Stimulated activated CD8-positive, alpha-beta memory T cell treated with anti-CD3 and anti-CD28 coated beads, Interleukin-7, amount 100 ng/mL, for 24 hours (primary cell): ENCODE data around the gene GRHPR.
"Not testable (repeated sequence)": the region's sequence is repeated elsewhere in the genome, so short reads cannot be mapped to it uniquely, and the experiment has no call there.

ENCODE experiments used
- DNase-seq: peaks from one replicate; pipeline ENCODE4 v3.0.0-alpha.2; 2020; ENCODE audit warnings: low read depth

Gene GRHPR

GRCh38 chr9:37447111-37447510 is 24.6 kb downstream of the GRHPR start:
- DNase-seq: no peak

DNA sequence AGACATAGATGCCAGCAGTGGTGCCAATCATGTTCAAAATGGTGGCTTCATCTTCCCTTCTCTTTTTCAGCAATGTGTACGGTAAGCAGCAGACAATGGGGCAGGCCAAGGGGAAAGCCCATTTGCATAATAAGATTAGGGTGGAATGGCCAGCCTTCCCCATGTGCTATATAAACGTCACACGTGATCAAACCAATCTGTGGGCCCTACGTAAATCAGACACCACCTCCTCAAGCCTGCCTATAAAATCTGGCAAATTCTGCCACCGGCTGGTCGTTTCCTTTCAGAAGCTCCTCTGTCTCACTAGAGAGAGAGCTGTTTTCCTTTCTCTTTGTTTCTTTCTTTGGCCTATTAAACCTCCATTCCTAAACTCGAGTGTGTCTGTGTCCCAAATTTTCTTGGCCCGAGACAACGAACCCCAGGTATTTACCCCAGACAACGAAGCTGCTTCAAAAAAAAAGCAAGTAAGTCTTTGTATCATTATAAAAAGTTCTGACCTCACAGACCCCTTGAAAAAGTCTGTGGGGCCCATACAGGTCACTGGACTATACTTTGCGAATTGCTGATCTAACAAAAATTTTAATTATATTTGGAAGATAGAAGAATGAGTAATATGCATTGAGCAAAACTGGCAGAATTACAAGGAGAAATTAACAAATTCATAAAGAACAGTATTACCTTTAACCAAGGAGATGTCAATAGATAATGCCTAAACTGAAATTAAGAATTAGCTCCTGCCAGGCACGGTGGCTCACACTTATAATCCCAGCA is 27.6 kb downstream of the GRHPR start:
- DNase-seq: no peak

DNA sequence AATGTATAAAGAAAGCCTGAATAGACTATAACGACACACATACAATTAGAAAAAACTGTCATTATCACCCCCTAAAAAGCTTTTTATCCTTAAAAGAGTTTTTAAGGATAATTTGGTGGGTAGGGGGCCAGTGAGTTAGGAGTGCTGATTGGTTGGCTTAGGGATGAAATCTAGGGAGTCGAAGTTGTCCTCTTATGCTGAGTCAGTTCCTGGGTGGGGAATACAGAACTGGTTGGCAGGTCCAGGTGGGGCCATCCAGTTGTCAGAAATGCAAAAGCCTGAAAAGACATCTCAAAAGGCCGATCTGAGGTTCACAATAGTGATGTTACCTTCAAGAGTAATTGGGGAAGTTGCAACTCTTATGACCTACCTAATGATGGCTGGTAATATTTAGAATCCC is 29.1 kb downstream of the GRHPR start:
- no peak for DNase-seq

DNA sequence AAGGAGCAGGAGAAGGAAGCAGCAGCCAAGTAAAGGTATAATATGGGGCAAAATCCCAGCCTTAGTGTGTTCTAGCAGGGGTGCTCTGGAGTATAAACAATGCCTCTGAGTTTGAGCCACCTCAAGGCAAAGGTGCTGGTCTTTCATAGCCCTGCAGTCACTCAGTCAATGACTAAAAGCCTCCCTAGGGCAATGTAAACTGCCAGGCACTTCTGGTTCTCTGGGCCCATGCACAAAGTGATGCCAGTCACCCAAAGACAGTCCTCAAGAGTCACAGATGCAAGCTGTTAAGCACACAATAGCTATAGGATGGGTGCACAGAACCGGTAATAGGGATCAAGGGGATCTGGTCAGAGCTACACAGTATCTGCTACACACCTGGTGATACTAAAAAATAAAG is 30.1 kb downstream of the GRHPR start:
- no peak for DNase-seq

GRCh38 chr9:37453827-37454226 is 31.3 kb downstream of the GRHPR start:
- no peak for DNase-seq

DNA sequence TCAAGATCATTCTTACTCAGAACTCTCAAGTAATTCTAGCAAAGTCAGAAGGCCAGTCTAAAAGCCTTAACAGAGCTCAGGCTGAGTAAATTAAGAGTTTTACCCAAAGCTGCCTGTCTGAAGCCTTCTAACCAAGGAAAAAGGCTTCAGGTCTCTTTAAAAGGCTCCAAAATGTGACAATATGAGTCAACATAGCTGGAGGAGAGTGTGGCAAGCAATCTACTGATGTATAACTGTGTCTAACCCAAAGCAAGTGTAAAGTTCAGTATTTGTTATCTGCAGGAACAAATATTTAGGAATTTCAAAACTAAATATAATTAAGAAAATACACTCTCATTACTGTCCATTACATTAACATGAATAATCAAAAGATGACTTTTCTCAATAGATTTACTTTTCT is 31.7 kb downstream of the GRHPR start:
- DNase-seq: no peak

- DNase-seq: no peak
Measured at GRCh38 chr9:37455884-37456647, 33.6 kb downstream of the GRHPR start.

GRCh38 chr9:37456817-37457216 is 34.3 kb downstream of the GRHPR start:
- no peak for DNase-seq

DNA sequence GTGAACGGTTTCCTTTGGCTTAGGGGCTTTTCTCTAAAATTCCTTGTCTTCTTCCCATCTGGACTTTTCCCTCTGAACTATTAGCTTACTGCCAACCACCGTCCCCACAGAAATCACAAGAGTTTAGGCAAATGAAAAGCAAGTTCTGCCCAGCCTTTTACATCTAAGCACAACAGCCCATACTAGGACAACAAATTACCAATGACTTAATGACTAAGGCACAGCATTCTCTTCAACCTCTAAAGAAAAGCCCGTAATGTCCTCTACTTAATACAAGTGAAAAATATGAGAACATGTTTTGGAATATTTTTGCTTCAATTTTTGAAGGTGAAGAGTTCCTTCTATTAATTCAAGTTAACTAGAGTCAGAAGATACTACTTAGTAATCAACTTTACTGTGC is 41.5 kb downstream of the GRHPR start:
- DNase-seq: no peak

- no peak for DNase-seq
Measured at GRCh38 chr9:37464426-37465248, 42.1 kb downstream of the GRHPR start.

- DNase-seq: peak; percentile 97
Measured at GRCh38 chr9:37465249-37466036, 42.9 kb downstream of the GRHPR start, which contains the start of gene ZBTB5. Gene ZBTB5, minus strand, starts transcription at chr9:37465450. Its CDS starts 22,899 bp downstream, at chr9:37442551.

GRCh38 chr9:37466037-37466709 is 43.7 kb downstream of the GRHPR start:
- DNase-seq: no peak

- not testable (repeated sequence) for DNase-seq
Measured at GRCh38 chr9:37467530-37467929, 45.0 kb downstream of the GRHPR start.

DNA sequence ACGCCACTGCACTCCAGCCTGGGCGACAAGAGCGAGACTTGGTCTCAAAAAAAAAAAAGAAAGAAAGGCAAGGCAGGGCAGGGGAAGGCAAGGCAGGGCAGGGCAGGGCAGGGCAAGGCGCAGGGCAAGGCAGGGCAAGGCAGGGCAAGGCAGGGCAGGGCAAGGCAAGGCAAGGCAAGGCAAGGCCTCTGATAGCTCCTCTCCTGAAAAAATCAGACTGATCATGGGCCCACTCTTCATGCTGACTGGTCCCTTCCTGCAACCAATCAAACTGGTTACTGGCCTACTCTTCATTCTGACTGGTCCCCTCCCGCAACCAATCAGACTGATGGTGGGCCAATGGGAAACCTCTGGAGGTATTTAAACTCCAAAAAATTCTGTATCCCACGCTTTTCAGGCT is 46.1 kb downstream of the GRHPR start:
- no peak for DNase-seq

- no peak for DNase-seq
Measured at GRCh38 chr9:37471942-37472684, 49.6 kb downstream of the GRHPR start.

DNA sequence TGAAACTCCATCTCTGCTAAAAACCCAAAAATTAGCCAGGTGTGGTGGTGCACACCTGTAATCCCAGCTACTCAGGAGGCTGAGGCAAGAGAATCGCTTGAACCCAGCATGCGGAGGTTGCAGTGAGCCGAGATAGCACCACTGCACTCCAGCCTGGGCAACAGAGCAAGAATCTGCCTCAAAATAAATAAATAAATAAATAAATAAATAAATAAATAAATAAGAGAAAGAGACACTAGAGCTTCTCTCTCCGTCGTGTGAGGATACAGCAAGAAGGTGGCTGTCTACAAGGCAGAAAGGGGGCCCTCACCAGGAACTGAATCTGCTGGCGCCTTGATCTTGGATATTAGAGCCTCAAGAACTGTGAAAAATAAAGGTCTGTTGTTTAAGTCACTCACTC is 51.5 kb downstream of the GRHPR start:
- not testable (repeated sequence) for DNase-seq

GRCh38 chr9:37474438-37474837 is 51.9 kb downstream of the GRHPR start:
- no peak for DNase-seq

DNA sequence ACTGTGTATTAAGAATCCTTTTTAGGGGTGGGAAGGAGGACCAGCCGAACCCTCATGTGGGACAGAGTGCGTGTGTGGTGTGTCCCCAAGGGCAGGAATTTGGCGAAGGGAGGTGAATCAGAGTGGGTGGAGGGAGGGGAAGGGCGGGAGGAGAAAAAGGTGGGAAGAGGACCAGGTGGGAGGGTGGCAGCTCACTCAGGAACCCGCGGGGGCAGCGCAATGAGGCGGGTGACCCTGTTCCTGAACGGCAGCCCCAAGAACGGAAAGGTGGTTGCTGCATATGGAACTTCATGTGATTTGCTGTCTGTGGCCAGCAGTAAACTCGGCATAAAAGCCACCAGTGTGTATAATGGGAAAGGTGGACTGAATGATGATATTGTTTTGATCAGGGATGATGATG is 54.4 kb downstream of the GRHPR start:
- DNase-seq: no peak

- not testable (repeated sequence) for DNase-seq
Measured at GRCh38 chr9:37477443-37477842, 54.9 kb downstream of the GRHPR start.

DNA sequence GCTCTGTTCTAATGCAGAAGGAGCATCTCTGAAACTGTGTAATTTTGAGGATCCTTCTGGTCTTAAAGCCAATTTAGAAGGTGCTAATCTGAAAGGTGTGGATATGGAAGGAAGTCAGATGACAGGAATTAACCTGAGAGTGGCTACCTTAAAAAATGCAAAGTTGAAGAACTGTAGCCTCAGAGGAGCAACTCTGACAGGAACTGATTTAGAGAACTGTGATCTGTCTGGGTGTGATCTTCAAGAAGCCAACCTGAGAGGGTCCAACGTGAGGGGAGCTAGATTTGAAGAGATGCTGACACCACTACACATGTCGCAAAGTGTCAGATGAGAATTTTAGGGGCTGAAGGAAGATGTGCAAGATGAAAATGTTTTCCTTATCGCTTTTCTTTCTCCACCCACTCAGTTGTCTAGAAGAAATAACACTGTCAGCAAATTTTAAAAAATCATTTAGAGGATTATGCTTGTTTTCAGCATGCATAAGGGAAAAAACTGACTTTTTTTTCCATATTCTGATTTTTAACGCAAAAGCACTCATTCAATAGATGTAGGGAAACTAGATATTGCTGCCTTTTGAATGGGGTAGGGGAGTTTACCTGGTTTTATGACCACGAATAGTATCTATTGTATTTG is 55.6 kb downstream of the GRHPR start:
- not testable (repeated sequence) for DNase-seq
